NOMO-1 treated with dmso at 0.1 percent for 144 hours (cell line): Measurements from ENCODE around the gene HOXA3.

ENCODE experiments used
- DNase-seq: peaks from one replicate; lab custom pipeline; 2025; ENCODE audit not compliant: unreplicated experiment; lab: John Stamatoyannopoulos, UW

HOXA3 gene

DNA sequence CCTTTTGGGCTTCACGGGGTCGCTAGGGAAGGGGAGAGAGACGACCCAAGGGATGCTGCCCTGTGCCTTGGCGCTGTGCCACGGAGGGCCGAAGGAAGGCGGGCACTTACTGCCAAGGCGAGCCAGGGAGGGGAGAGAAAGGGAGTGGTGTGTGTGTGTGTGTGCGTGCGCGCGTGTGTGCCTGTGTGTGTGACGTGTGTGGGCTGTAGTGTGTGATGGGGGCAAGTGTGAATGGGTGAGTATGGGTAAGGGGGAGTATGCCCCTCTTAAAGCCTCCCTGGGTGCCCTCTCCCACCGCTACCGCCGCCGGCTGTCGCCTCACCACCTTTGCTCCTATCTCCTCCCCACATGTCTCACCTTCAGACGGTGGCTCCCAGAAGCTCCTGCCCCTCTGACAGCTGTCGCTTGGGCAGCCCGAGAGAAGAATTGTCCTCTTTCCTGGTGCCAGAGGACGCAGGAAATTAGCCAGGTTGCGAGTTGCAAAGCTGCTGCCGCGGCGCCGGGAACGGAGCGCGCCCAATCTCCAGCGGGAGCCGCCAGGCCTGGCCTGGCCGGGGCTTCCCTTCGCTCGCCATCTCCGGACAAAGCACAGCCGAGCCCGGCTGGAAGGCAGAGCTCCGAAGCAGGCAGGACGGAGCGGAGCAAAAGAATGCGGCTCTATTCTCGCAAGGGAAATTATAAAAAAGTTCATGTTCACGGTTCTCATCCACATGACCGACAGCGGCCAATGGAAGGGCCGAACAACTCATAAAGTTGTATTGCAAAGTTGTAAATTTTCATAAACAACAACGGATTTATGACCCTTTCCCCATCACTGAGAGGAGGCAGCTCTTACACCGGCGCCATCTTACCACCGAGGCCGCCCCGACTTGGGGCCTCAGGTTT lies at the start of gene HOXA3:
HOXA3 (minus strand) TSS at position 653 of the 885 bp plus-strand sequence. CDS start 41,943 bp downstream, outside the sequence.
- peak; percentile 81 for DNase-seq

DNA sequence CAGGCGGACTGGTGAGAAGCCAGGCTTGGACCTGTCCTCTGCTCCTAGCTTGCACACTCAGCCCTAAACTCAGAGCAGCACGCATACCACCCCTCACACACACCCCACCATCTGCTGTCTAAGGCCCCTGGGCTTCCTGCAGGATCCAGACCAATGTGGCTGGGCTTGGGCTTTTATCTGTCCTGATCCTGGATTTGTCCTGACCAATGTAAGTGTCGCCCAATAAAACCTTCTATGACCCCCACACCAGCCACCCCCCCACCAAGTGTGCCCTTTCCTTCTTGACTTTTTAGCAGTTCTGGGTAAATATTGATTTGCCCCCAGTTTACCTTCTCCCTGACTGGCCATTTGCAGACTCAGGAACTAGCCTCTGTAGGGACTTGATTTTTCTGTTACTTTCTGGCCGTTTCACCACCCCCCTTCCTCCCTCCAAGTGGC lies 49.2 kb upstream of the HOXA3 start:
- no peak for DNase-seq

DNA sequence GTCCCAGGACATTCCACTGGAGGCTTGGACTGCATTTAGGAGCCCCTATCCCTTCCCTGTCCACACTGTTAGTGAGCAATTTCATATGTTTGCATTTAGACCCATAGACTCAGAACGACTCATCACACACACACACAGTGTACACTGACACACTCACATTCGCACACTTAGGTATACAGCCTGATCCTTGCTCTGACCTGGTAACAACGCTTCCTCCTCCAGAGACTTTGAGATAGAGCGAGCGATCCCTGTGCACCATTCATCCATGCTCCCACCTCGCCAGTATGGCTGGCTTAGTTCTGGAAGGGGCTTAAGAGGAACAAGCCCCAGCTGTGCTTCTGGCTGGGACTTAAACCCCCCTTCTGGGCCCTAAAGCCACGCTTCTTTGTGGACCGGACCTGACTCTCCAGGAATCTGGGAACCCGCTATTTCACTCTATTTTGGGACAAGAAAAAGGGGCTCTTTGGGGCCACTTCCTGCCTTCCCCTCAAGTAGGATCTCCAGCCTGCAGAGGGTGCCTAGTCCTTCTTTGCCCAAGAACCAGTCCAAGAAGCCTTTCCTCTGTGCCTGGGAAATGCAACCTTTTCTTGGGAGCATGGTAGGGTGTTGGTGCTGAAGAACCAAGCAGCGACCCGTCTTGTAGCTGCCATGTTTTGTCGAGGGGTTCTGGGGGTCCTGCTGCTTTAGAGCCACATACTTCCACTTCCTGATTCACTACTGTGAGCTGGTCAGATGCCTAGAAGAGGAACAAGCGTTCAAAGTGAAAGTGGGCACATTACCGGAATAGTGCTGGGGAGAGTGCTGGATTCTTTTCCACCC lies 48.6 kb upstream of the HOXA3 start:
- DNase-seq, result peak; percentile 55

DNA sequence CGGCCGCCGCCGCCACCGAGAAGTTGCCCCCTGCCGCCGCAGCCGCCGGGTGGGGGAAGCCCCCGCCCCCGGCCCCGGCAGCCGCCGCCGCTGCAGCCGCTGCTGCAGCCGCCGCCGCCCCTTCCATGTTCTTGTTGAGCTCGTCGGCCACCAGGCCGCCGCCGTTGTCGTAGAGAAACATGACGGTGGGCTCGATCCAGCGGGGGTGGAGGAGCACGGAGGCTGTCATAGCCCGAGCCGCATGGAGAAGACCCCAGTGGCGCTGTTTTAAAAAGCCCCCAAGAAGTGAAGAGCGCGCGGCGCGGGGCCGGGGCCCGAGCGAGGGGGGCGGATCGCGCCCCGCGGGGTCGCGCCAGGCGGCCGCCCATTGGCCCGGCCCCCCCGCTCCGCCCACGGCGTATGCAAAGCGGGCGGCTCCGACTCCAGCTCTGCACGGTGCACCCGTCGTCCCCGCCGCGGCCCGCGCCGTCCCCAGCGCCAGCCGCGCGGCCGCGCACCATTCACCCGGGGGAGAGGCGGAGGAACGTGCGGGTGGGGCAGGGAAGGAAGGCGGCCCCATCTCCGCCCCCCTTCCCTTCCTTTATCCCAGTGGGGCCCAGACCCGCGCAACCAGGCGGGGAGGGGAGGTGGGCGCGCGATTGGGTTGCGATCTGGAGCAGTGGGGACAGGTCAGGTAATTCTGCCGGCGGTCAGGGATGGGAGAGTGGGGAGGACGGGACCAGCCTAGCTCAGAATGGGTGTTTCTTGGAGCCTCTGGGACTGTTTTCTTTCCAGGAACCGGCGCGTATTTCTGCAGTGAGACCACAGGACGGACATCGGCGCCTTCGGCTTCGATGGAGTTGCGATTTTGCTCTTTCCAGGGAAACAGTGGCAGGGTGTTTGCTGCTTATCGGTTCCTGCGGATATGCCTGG lies 47.7 kb upstream of the HOXA3 start, which contains the start of gene HOXA13:
HOXA13 (minus strand) TSS at position 243 of the 912 bp plus-strand sequence; CDS start at position 229, 14 bp downstream.
- DNase-seq, result peak; percentile 35

DNA sequence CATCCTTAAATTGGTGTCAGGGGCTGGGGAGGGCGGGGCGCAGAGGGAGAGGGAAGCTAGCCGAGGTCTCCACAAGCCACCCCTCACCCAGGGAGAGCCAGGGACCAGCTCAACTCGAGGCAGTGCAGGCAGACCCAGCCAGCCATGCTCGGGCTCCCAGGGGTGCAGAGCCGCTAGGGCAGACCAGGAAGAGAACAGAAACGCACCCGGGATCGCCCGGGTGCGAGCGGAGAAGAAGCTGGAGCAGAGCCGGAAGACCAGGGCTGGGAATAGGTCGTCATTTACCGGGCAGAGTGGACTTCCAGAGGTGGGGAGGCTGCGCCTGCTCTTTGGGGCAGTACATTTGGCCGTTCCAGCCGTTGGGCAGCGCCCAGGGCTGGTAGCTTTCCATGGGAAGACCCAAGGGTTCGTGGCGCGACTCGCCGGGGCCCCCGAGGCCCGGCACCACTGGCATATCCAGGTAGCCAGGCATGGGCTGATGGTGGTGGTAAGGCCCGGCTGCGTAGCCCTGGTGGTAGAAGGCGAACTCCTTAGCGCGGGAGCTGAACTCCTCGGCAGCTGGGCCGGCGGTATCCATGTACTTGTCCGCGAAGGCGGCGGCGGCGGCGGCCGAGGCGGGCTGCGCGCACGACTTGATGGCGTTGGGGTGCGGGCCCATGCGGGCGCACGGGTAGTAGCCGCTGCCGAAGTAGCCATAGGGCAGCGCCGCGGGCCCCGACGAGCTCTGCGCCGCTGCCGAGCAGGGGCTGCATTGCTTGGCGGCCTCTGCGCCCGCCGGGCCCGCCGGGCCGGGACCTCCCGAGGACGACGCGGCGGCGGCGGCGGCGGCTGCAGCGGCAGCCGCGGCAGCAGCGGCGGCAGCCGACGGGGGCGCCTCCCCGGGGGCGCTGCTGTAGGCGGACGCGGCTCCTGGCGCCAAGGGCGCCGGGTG lies 46.8 kb upstream of the HOXA3 start:
- DNase-seq, result no peak

DNA sequence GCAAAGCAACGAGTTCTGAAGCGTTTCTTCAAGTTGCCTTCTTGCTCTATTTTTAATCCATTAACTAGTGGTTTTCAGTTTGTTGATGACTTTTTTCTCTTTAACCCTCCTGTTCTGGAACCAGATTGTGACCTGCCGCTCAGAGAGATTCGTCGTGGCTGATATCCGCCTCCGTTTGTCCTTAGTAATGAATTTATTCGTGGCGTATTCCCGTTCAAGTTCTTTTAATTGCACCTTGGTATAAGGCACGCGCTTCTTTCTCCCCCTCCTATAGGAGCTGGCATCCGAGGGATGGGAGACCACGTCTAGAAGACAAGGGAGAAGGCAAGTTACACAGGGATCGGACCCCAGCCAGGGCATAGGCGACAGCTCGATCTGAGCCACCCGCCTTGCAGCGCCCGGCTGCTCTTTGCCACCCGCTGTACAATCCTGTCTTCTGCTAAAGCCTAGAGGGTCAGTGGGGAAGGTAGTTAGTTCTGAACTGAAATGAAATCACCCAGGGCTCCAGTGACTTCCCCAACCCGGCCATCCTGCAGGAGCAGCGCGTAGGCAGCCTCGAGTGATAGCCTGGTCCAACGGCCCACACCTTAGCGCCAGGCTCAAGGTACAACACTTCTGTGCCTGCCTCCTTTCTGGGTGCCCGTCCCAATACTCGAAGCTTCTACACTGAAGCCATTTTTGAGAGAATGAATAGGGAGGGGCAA lies 45.9 kb upstream of the HOXA3 start:
- DNase-seq, result no peak

DNA sequence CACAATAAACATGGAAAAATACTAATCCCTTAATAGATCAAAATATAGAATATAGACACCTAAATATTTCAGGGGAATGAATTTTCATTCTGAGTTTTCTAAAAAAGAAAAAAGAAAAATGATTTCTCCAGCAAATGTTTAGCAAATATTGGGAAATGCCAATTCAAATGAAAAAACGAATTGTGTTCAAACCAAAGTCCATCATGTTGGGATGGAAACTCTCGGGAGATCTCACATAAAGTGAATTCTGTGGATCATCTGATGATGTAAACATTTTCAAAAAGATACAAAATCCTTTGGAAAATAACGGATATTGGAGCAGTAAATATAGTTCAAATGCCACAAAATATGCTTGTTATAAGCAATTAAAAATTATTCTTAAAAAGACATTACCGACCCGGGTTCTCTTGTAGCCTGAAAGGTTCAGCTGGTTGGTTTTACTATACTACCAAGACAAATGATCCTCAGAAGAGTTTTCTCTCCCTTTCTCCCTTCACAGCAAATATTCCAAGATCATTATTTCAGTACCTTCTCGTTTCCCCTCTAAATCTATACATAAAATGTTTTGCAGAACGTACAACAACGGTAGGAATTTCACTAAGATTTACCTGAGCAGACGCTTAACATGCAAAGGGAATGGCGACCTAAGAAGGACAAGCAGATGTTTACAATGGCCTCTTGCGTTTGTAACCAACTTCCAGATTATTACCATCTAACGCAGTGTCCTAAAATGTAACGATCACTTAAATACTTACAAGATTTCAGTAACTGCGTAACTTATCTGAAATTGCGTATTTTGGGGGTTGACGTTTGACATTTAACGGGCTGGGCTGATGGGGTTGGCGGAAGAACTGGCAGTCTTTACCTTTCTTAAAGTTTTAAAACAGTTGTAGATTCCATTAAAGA lies 45.0 kb upstream of the HOXA3 start:
- DNase-seq, result no peak

DNA sequence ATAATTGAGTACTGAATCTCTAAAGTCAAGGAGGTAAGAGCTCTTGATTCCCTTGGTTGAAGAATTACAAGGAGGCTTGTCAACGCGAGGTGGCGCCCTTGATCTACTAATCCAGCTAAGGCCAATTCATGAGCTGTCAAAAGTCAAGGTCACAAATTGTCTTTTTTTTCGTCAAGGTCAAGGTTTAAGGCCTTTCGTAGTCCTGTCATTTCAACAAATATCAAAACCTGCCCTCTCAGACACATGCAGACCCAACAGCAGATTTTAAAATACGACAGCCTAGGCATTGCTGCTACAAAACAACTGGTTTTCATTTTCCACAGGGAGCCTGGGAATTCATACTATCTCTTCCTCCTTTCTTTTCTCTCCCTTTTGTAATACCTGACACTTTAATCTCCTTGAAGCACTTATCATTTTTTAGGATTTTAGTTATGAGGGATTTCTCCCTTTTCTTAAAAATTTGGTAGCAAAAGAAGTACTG lies 43.9 kb upstream of the HOXA3 start:
- peak; percentile 38 for DNase-seq

DNA sequence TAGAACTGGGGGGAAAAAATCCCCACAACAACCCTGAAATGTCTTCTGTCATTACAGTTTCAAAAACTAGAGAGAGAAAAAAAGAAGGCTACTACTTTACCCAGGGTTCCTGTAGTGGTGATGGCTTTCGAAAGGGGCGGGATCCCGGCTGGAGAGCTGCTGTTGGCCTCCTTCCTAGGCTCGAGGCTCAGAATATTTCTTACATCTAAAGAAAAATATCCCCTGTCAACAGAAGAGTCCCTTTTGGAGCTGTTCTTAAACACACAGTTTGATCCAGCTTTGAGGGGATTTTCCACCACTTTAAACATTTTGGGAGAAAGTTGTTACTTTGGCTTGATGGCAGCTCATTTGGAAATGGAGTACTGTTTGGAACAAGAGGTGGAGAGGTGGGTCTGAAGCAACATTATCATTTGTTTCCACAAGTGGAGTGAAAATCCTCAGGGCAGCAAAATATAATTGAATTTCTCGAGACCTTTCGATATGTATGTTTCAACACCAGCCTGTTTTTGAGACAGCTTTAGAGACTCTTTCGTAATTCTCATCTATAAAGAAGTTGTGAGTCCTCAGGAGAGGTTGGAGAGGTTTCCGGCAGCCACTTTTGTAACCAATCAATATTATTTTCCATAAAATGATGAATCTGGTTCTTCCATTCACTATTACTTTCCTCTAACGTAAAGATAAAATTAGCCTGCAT lies 42.5 kb upstream of the HOXA3 start:
- no peak for DNase-seq

DNA sequence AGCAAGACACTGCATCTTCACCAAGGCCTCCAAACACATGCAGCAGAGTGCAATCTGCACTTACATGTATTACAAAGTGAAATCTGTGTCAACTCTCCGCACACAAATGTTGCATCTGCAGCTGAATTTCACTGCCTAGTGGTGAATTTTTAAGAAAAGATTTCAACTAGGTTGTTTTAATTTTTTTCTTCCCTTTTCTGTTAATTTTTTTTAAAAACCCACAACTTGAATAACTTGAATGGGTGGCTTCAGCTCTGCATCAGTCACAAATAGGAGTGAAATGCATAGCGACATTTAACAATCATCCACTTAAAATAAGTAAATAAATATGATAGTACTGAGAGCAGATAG lies 41.6 kb upstream of the HOXA3 start:
- DNase-seq, result no peak

DNA sequence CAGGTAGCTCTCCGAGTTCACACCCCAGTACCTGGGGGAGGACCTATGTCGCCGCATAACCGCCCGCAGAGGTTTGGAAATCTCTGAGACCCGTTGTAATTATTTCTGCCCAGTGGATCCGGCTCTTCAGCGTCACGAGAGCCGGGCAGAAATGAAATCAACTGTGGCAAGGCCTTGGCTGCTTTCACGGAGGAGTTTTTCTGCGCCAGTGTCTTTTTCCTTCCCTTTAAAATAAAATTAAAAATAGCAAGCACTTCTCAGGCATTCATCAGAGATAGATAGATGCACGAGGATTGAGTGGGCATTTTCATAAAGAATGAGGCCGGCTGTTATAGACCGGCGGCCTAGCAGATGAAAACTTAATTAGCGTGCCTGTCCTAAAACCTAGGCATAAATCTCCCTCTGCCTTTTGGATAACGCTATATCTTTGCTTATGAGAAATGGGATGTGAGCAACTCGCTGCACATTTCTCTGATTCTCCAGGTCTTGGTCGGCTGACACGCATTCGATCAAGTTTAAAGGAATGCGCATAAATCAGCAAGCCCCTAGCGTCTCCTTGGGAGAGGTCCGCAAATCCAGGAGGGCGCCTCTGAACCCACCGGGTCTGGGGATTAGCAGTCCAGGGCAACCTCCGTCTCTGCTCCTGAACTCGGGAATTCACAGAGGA lies 41.1 kb upstream of the HOXA3 start:
- DNase-seq, result no peak

DNA sequence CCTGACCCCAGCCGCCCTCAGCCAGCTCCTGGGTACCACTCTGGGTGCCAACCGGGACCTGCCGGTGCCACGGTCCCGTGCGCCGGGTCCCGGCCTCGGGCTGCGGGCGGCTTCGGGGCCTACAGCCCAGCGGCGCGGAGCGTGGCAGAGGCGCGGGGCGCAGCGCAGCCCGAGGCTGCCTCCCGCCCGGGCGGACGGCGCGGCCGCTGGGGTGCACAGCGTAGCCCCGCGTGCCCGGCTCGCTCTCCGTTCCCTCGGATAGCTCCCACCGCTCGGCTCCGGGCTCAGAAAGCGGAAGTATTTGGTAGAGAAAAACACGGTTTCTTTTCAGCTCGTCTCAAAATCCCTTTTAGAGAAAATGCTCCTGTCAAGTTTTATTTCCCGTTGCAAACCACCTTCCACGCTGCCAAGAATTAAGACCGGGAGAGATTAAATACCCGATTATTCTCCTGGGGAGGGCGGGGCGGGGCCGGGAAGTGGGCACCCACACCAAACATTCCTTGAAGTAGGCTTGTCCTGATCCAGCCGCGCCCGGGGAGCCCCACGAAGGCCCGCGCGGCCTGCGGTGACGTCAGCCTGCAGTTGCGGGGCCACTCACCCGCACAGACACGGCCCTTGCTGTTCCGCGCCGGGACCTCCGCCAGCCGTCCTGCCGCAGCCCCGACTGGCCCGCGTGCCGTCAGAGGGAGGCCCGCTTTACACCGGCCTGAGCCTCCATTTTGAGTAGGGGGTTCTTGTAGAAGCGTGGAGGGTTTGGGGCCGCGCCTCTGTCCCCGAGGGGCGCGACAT lies 40.4 kb upstream of the HOXA3 start:
- DNase-seq, result peak; percentile 65

DNA sequence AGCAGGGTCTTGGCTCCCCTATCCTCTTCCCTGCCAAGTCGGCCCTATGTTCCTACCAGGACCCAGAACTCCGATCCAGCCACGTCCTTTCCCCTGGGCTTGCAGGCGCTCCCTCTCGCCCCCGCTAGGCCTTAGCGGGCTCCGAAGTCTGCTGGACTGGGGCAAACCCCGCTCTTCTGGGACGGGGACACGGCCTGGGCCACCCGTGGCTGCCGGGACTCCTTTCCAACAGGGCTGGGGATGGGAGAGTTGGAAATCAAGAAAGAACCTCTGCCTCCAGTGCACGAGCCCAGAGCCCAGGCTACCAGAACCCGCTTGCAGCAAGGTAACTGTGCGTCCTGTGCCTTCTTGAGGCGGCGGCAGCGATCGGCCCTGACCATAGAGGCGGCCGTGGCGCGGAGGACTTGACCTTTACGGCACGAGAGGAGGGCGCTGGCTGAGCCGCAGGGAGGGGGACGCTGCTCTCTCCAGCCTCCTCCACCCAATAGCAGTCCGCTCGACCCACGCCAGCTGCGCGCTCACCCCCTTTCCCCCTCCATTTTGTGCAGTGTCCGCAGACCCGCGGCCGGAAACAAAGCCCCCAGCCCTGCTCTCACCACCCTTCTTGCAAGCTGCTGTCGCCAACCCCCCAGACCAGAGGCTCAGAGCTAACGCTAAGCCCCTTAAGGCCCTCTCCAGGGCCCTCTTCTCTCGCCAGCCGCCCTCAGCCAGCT lies 39.6 kb upstream of the HOXA3 start:
- DNase-seq, result no peak

DNA sequence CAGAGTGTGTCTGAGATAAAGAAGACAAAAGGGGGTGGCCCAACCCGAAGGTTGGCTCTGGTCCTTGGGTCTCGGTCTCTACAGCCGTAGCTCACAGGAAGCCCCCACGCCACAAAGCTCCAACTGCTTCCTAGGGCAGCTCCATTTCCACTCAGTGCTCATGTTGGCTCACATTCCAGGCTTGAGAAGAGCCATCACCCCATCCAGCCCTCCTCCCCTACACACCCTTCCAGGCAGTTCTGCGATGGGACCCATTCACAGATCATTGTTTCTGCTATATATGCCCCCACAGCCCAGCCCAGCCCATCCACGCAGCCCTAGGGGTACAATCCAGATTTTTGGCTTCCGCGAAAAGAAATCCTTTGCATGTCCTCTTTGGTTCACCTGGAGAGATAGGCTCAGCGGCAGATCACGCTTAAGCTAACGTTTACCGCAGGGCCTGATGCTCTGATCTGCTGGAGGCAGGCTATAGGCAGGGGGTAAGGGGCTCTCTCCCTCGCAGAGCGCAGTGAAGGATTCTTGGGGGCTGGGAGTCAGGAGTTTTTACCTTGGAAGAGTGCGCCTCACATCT lies 38.9 kb upstream of the HOXA3 start:
- no peak for DNase-seq
